Gastrocnemius medialis (tissue), 4 donors: Measurements from ENCODE around the gene IL24. TPM values are rescaled to one million over a fixed set of nuclear protein-coding genes. Genes with fewer than 3 reads are reported as not detected.

ENCODE experiments used
- ATAC-seq, 2 donors: fragments of 150-250 bp; one replicate each; pipeline ENCODE4 v1.9.1; 2016
- DNase-seq, 2 donors: peaks; one replicate each; pipeline ENCODE4 v3.0.0-alpha.2; 2019
- H3K27ac ChIP-seq, 4 donors: fragments of 200-600 bp; sonication (generic); 1 replicate in 1 of 4; 2 replicates in 3 of 4; pipeline ENCODE4 v1.5.1; 2016 to 2018; ENCODE audit warnings: mild to moderate bottlenecking in 2 of 4, moderate library complexity in 1 of 4
- H3K27me3 ChIP-seq, 3 donors: fragments of 200-600 bp; sonication (generic) in 2 of 3; 1 replicate in 1 of 3; 2 replicates in 2 of 3; pipeline versions ENCODE4 v1.5.1 to v1.6.0; 2016 to 2019; ENCODE audit warnings: mild to moderate bottlenecking in 1 of 3, moderate library complexity in 1 of 3
- H3K36me3 ChIP-seq, 2 donors: fragments of 200-600 bp; sonication (generic) in 1 of 2; one replicate each; pipeline ENCODE4 v1.5.1; 2017 to 2018
- H3K4me1 ChIP-seq, 2 donors: fragments of 200-600 bp; sonication (generic) in 1 of 2; one replicate each; pipeline ENCODE4 v1.5.1; 2016 to 2017; ENCODE audit warnings: mild to moderate bottlenecking in 2 of 2
- H3K4me3 ChIP-seq, 4 donors: fragments of 200-600 bp; sonication (generic) in 3 of 4; 1 replicate in 1 of 4; 2 replicates in 3 of 4; pipeline ENCODE4 v1.5.1; 2016 to 2019; ENCODE audit warnings: mild to moderate bottlenecking in 2 of 4
- H3K9me3 ChIP-seq, 3 donors: fragments of 200-600 bp; sonication (generic) in 2 of 3; 1 replicate in 1 of 3; 2 replicates in 2 of 3; pipeline ENCODE4 v1.5.1; 2016 to 2019
- CTCF ChIP-seq, 5 experiments: fragments of 450-650 bp in 3 of 5; fragments of 200-600 bp in 2 of 5; sonication (generic) in 2 of 5; IDR thresholded peaks in 4 of 5; conservative IDR thresholded peaks in 1 of 5; 1 replicate in 4 of 5; 2 replicates in 1 of 5; pipeline ENCODE4 v1.5.1; 2016 to 2019; ENCODE audit warnings: antibody characterized with exemption in 5 of 5, mild to moderate bottlenecking in 3 of 5, moderate library complexity in 3 of 5
- POLR2A ChIP-seq, 2 donors: fragments of 450-650 bp; IDR thresholded peaks; one replicate each; pipeline ENCODE4 v1.6.1; 2017; ENCODE audit warnings: antibody characterized with exemption in 2 of 2, mild to moderate bottlenecking in 2 of 2, moderate library complexity in 2 of 2
- in situ Hi-C, 4 donors: fragments of 200-750 bp; cut with MboI; loops; one replicate each; pipeline versions ENCODE4 v1.15.0 to v1.8.0; 2017; ENCODE audit warnings: low sequenced_read_pairs in 4 of 4
- intact Hi-C: fragments of 100-400 bp; cut with DNase I; formaldehyde crosslinking; loops from one replicate; pipeline ENCODE4 v1.15.1; 2023; ENCODE audit warnings: low total_unique reads
- total RNA-seq, 4 donors: library from RNA; depleted of rRNA; stranded (reverse); fragments of >200 nt; gene quantifications; one replicate each; pipeline versions ENCODE4 v1.1.0 to v1.2.3, GENCODE V29; 2016

The IL24 gene
- total RNA-seq, 4 donors from 2014 or later = not detected

- intact Hi-C loops = no loop called here
- H3K27ac ChIP-seq = no peak overlapping the region
- no peaks in the 10 kb centered on the region for H3K27me3 ChIP-seq
- no peak overlapping the region for H3K4me3 ChIP-seq
- TF ChIP-seq CTCF (IDR thresholded peaks at IDR 0.05 in 4 of 5, conservative IDR thresholded peaks at IDR 0.05 in 1 of 5) = peak in 3 of 5 experiments; percentile 10 to 32 (median 14)
- TF ChIP-seq POLR2A (IDR thresholded peaks at IDR 0.05) = no peak
- no peaks in the 10 kb centered on the region for H3K9me3 ChIP-seq
- in situ Hi-C loops = no loop called here
- no peaks in the 10 kb centered on the region for H3K36me3 ChIP-seq
- DNase-seq = no peak
- ATAC-seq = no peak
- no peaks in the 10 kb centered on the region for H3K4me1 ChIP-seq
Measured at GRCh38 chr1:206933333-206933945, 36.2 kb downstream of the IL24 start.

GRCh38 chr1:206935491-206936067 lies 38.3 kb downstream of the IL24 start:
- no peak for ATAC-seq
- no peak overlapping the region for H3K27ac ChIP-seq
- intact Hi-C loops = no loop called here
- no peak for DNase-seq
- no peaks in the 10 kb centered on the region for H3K27me3 ChIP-seq
- no peaks in the 10 kb centered on the region for H3K4me1 ChIP-seq
- no peaks in the 10 kb centered on the region for H3K36me3 ChIP-seq
- peak in 2 of 5 experiments; percentile 18 to 30 for TF ChIP-seq CTCF (IDR thresholded peaks at IDR 0.05 in 4 of 5, conservative IDR thresholded peaks at IDR 0.05 in 1 of 5)
- TF ChIP-seq POLR2A (IDR thresholded peaks at IDR 0.05) = no peak
- H3K9me3 ChIP-seq = no peaks in the 10 kb centered on the region
- H3K4me3 ChIP-seq = no peak overlapping the region
- in situ Hi-C loops = no loop called here

- H3K9me3 ChIP-seq = no peaks in the 10 kb centered on the region
- TF ChIP-seq CTCF (IDR thresholded peaks at IDR 0.05 in 4 of 5, conservative IDR thresholded peaks at IDR 0.05 in 1 of 5) = no peak
- no peaks in the 10 kb centered on the region for H3K36me3 ChIP-seq
- no peaks in the 10 kb centered on the region for H3K4me1 ChIP-seq
- DNase-seq (no peak), ATAC-seq (no peak)
- H3K4me3 ChIP-seq = no peak overlapping the region
- no peak overlapping the region for H3K27ac ChIP-seq
- in situ Hi-C loops (no loop called here), intact Hi-C loops (no loop called here)
- H3K27me3 ChIP-seq = no peaks in the 10 kb centered on the region
Measured at GRCh38 chr1:206937425-206937824, 40.2 kb downstream of the IL24 start.

- no peak for ATAC-seq
- H3K4me1 ChIP-seq = no peaks in the 10 kb centered on the region
- H3K27me3 ChIP-seq = no peaks in the 10 kb centered on the region
- DNase-seq = no peak
- no peaks in the 10 kb centered on the region for H3K36me3 ChIP-seq
- intact Hi-C loops = no loop called here
- no peaks in the 10 kb centered on the region for H3K9me3 ChIP-seq
- no peak overlapping the region for H3K4me3 ChIP-seq
- TF ChIP-seq CTCF (IDR thresholded peaks at IDR 0.05 in 4 of 5, conservative IDR thresholded peaks at IDR 0.05 in 1 of 5) = no peak
- TF ChIP-seq POLR2A (IDR thresholded peaks at IDR 0.05) = no peak
- in situ Hi-C loops = no loop called here
- no peak overlapping the region for H3K27ac ChIP-seq
Measured at GRCh38 chr1:206939131-206939530, 41.9 kb downstream of the IL24 start.
